Spleen (tissue), 11 donors: Measurements from ENCODE around the gene ARHGAP22. TPM values are rescaled to one million over a fixed set of nuclear protein-coding genes. Genes with fewer than 3 reads are reported as not detected.

Source experiments
- DNase-seq: peaks from one replicate; pipeline ENCODE4 v3.0.0-alpha.2; 2020
- H3K27ac ChIP-seq, 8 donors: fragments of 200-600 bp; sonication (generic) in 7 of 8; 1 replicate in 4 of 8; 2 replicates in 4 of 8; pipeline versions ENCODE4 v1.5.0 to v1.8.0; 2016 to 2021; ENCODE audit warnings: inconsistent platforms in 4 of 8, mild to moderate bottlenecking in 4 of 8, moderate library complexity in 1 of 8
- H3K27me3 ChIP-seq, 7 donors: fragments of 200-600 bp; sonication (generic) in 6 of 7; replicated peaks in 1 of 7; 1 replicate in 4 of 7; 2 replicates in 3 of 7; pipeline versions ENCODE4 v1.5.0 to v1.8.0; 2016 to 2021; ENCODE audit warnings: inconsistent platforms in 3 of 7, mild to moderate bottlenecking in 1 of 7
- H3K36me3 ChIP-seq, 6 donors: fragments of 200-600 bp; sonication (generic) in 5 of 6; 1 replicate in 4 of 6; 2 replicates in 2 of 6; pipeline versions ENCODE4 v1.5.0 to v1.8.0; 2016 to 2021; ENCODE audit warnings: inconsistent platforms in 2 of 6
- H3K4me1 ChIP-seq, 6 donors: fragments of 200-600 bp; sonication (generic) in 5 of 6; 1 replicate in 3 of 6; 2 replicates in 3 of 6; pipeline versions ENCODE4 v1.5.0 to v1.8.0; 2016 to 2021; ENCODE audit warnings: inconsistent platforms in 3 of 6
- H3K4me3 ChIP-seq, 8 donors: fragments of 200-600 bp; sonication (generic) in 7 of 8; 1 replicate in 4 of 8; 2 replicates in 4 of 8; pipeline versions ENCODE4 v1.5.0 to v1.8.0; 2016 to 2021; ENCODE audit warnings: inconsistent platforms in 4 of 8, mild to moderate bottlenecking in 4 of 8, moderate library complexity in 2 of 8
- H3K9me3 ChIP-seq, 8 donors: fragments of 200-600 bp; sonication (generic) in 7 of 8; 1 replicate in 4 of 8; 2 replicates in 4 of 8; pipeline versions ENCODE4 v1.5.0 to v1.8.0; 2016 to 2021; ENCODE audit warnings: inconsistent platforms in 4 of 8
- POLR2A ChIP-seq, 3 donors: fragments of 450-650 bp; IDR thresholded peaks; one replicate each; pipeline ENCODE4 v1.5.1; 2017; ENCODE audit warnings: antibody characterized with exemption in 3 of 3, mild to moderate bottlenecking in 1 of 3
- POLR2AphosphoS5 ChIP-seq, 3 donors: sonication (generic); formaldehyde crosslinking; IDR thresholded peaks; one replicate each; pipeline ENCODE4 v1.5.1; 2017; ENCODE audit warnings: antibody characterized with exemption in 3 of 3
- WGBS, 5 donors: extraction: QIAGEN DNeasy Blood & Tissue Kit in 3 of 5; methylation state at CpG; one replicate each; pipeline versions ENCODE4 v1.1.5 to v1.1.7; 2013 to 2018; 5-methylcytosine and 5-hydroxymethylcytosine counted together
- intact Hi-C: fragments of 100-400 bp; cut with DNase I; formaldehyde crosslinking; loops from one replicate; pipeline ENCODE4 v1.15.0; 2023; ENCODE audit warnings: low total_unique reads
- polyA plus RNA-seq, 3 donors: library from polyadenylated mRNA; stranded (reverse); fragments of 200-250 nt; gene quantifications; one replicate each; pipeline ENCODE4 v1.2.1, GENCODE V29; 2013
- total RNA-seq, 7 donors: library from RNA; depleted of rRNA in 3 of 7; stranded (reverse); fragments of >200 nt in 3 of 7; fragmentation: NEBNext Ultra II Directional in 4 of 7; extraction: Animal tissue kit (Norgen Biotek cat#: 25700) in 4 of 7; gene quantifications; one replicate each; pipeline versions ENCODE4 v1.1.0 to v1.2.1, GENCODE V29; 2016 to 2021
- TF ChIP-seq, protein P1 (sequence below), 11 experiments: fragments of 200-600 bp in 7 of 11; fragments of 450-650 bp in 4 of 11; sonication (generic) in 4 of 11; IDR thresholded peaks in 8 of 11; conservative IDR thresholded peaks in 3 of 11; 1 replicate in 7 of 11; 2 replicates in 4 of 11; pipeline versions ENCODE4 v1.4.0 to v1.8.0; 2016 to 2021; ENCODE audit warnings: antibody characterized with exemption in 11 of 11, inconsistent platforms in 4 of 11, mild to moderate bottlenecking in 1 of 11
- donor health status: healthy with polysubstance abuse.
- donor health status: DM: no; HTN: no; CAD: no; lungs with moderate emphysema.
- donor health status: DM: no; HTN: no; CAD: no.
- donor health status: Bipolar disorder and iron deficiency.
- donor health status: healthy.
- donor health status: DM: no; HTN: no; CAD: no.
- donor health status: DM: yes; HTN: yes; CAD: no.

Gene ARHGAP22
- total and polyA plus RNA-seq, 10 donors, result 0.56 to 7.5 (median 3.2) TPM

DNA sequence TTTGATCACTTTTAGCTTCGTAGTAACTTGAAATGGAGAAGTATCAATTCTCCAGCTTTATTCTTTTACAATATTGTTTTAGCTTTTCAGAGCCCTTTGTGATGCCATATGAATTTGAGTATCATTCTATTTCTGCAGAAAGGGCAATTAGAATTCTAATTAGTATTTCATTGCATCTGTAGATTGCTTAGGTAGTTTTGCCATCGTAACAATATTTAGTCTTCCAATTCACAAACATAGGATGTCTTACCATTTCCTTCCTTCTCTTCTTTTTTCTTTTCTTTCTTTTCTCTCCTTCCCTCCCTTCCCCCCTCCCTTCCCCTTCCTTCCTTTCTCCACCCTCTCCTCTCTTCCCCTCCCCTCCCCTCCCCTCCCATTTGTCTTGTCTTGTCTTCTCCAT, 193.4 kb downstream of the ARHGAP22 start:
- 96 to 100% (median 98%) methylated on average over 2 of the region's 2 CpGs for WGBS, 5 donors
- H3K4me3 ChIP-seq, result no peak overlapping the region
- H3K36me3 ChIP-seq, result peaks cover 0 to 67% (median 26%) of the 10 kb centered on the region in 6 donors
- H3K27ac ChIP-seq, result no peak overlapping the region
- no peaks in the 10 kb centered on the region for H3K27me3 ChIP-seq
- intact Hi-C loops, result no loop called here
- peaks cover 0 to 22% (median 15%) of the 10 kb centered on the region in 8 donors for H3K9me3 ChIP-seq
- H3K4me1 ChIP-seq, result no peaks in the 10 kb centered on the region
- no peak for DNase-seq
- TF ChIP-seq POLR2A (IDR thresholded peaks at IDR 0.05), result no peak
- TF ChIP-seq, protein P1, sequence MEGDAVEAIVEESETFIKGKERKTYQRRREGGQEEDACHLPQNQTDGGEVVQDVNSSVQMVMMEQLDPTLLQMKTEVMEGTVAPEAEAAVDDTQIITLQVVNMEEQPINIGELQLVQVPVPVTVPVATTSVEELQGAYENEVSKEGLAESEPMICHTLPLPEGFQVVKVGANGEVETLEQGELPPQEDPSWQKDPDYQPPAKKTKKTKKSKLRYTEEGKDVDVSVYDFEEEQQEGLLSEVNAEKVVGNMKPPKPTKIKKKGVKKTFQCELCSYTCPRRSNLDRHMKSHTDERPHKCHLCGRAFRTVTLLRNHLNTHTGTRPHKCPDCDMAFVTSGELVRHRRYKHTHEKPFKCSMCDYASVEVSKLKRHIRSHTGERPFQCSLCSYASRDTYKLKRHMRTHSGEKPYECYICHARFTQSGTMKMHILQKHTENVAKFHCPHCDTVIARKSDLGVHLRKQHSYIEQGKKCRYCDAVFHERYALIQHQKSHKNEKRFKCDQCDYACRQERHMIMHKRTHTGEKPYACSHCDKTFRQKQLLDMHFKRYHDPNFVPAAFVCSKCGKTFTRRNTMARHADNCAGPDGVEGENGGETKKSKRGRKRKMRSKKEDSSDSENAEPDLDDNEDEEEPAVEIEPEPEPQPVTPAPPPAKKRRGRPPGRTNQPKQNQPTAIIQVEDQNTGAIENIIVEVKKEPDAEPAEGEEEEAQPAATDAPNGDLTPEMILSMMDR (IDR thresholded peaks at IDR 0.05 in 8 of 11, conservative IDR thresholded peaks at IDR 0.05 in 3 of 11), result no peak
- no peak for TF ChIP-seq POLR2AphosphoS5 (IDR thresholded peaks at IDR 0.05)

DNA sequence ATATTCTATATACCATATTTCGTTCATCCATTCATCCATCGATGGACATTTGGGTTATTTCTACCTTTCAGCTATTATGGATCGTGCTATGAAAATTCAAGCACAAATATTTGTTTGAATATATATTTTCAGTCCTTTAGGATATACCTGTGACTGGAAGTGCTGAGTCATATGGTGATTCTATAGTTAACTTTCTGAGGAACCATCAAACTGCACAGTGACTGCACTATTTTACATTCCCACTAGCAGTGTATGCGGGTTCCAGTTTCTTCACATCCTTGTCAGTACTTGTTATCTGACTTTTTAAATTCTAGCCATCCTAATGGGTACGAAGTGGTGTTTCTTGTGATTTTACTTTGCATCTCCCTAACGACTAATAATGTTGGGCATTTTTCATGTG, 194.4 kb downstream of the ARHGAP22 start:
- no peak for DNase-seq
- no peak overlapping the region for H3K27ac ChIP-seq
- no peaks in the 10 kb centered on the region for H3K27me3 ChIP-seq
- intact Hi-C loops, result no loop called here
- 95 to 97% (median 97%) methylated on average over 6 of the region's 6 CpGs for WGBS, 5 donors
- no peaks in the 10 kb centered on the region for H3K4me1 ChIP-seq
- no peak overlapping the region for H3K4me3 ChIP-seq
- peaks cover 0 to 22% (median 15%) of the 10 kb centered on the region in 8 donors for H3K9me3 ChIP-seq
- TF ChIP-seq POLR2A (IDR thresholded peaks at IDR 0.05) (no peak), POLR2AphosphoS5 (IDR thresholded peaks at IDR 0.05) (no peak)
- TF ChIP-seq, protein P1 (IDR thresholded peaks at IDR 0.05 in 8 of 11, conservative IDR thresholded peaks at IDR 0.05 in 3 of 11), result no peak
- H3K36me3 ChIP-seq, result peaks cover 0 to 67% (median 29%) of the 10 kb centered on the region in 6 donors

DNA sequence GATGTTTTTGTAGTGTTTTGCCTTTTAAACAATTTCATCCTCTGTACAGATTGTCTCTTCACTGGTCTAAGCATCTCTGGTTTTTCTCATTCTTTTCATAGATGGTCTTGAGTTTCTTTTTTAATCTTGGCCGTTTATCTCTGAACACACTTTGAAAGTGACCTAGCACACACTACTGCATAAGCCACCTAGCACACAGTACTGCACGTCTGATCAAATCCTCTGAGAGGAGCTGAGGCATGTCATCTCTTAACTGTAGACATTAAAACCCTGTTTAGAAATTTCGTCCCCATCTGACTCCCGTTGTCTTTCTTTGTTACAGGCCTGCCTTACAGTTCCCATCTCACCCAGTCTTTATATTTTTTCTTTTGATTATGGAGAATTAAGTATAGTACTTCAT, 198.2 kb downstream of the ARHGAP22 start:
- Histone ChIP-seq H3K27ac (no peak overlapping the region), H3K9me3 (peaks cover 0 to 6% (median 0%) of the 10 kb centered on the region in 8 donors), H3K27me3 (no peaks in the 10 kb centered on the region), H3K4me1 (no peaks in the 10 kb centered on the region), H3K36me3 (peaks cover 0 to 59% (median 17%) of the 10 kb centered on the region in 6 donors), H3K4me3 (no peak overlapping the region)
- no peak for TF ChIP-seq POLR2A (IDR thresholded peaks at IDR 0.05)
- TF ChIP-seq, protein P1 (IDR thresholded peaks at IDR 0.05 in 8 of 11, conservative IDR thresholded peaks at IDR 0.05 in 3 of 11), result no peak
- TF ChIP-seq POLR2AphosphoS5 (IDR thresholded peaks at IDR 0.05), result no peak
- intact Hi-C loops, result no loop called here
- WGBS, 5 donors, result 91 to 95% (median 91%) methylated on average over 4 of the region's 4 CpGs
- no peak for DNase-seq

DNA sequence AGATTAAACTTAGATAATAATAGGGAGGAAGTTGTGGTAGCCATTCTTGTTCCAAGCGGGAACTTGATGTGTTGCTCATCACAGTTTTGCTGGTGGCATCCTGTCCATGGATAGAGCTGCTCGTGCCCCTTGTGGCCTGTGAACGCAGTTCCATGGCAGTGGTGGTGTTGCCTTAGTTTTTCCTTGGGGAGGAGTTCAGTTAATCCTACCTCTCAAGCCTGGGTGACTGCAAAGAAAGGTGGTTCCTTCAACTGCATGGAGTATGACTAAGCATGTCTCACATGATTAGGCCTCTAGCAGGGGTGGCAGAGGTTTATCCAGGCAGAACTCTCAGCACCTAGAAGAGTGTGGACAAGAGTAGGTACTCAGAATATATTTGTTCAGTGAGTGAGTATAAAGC, 198.7 kb downstream of the ARHGAP22 start:
- H3K36me3 ChIP-seq, result peaks cover 0 to 55% (median 17%) of the 10 kb centered on the region in 6 donors
- H3K4me1 ChIP-seq, result no peaks in the 10 kb centered on the region
- 40 to 97% (median 53%) methylated on average over 3 of the region's 3 CpGs for WGBS, 5 donors
- peaks cover 0 to 2% (median 0%) of the 10 kb centered on the region in 8 donors for H3K9me3 ChIP-seq
- DNase-seq, result no peak
- no peak overlapping the region for H3K4me3 ChIP-seq
- intact Hi-C loops, result no loop called here
- no peak overlapping the region for H3K27ac ChIP-seq
- TF ChIP-seq POLR2A (IDR thresholded peaks at IDR 0.05), result no peak
- TF ChIP-seq, protein P1 (IDR thresholded peaks at IDR 0.05 in 8 of 11, conservative IDR thresholded peaks at IDR 0.05 in 3 of 11), result no peak
- no peak for TF ChIP-seq POLR2AphosphoS5 (IDR thresholded peaks at IDR 0.05)
- no peaks in the 10 kb centered on the region for H3K27me3 ChIP-seq
